HG02938 (cell line): ENCODE measurements around the gene GAREM2.

Experiments
- ATAC-seq: cut with Tn5 transposase; IDR thresholded peaks from one replicate; pipeline ENCODE4 v1.9.1; 2021; ENCODE audit warnings: mild to moderate bottlenecking, moderate library complexity; ENCODE audit not compliant: unreplicated experiment

Gene GAREM2

GRCh38 chr2:26169226-26169625, 3.7 kb upstream of the GAREM2 start:
- no peak for ATAC-seq

GRCh38 chr2:26169681-26170414, 3.0 kb upstream of the GAREM2 start:
- no peak for ATAC-seq

GRCh38 chr2:26170795-26171194, 2.1 kb upstream of the GAREM2 start:
- no peak for ATAC-seq

- ATAC-seq: no peak
These were observed 558 bp upstream of the GAREM2 start for GRCh38 chr2:26172189-26172870.

GRCh38 chr2:26173776-26174482, 1.0 kb downstream of the GAREM2 start:
- ATAC-seq: no peak

- no peak for ATAC-seq
These were observed 2.0 kb downstream of the GAREM2 start for GRCh38 chr2:26174691-26175465.

- ATAC-seq: no peak
These were observed 2.8 kb downstream of the GAREM2 start for GRCh38 chr2:26175466-26176278.

GRCh38 chr2:26176279-26176615, 3.4 kb downstream of the GAREM2 start:
- no peak for ATAC-seq

GRCh38 chr2:26177122-26177521, 4.2 kb downstream of the GAREM2 start:
- no peak for ATAC-seq

- no peak for ATAC-seq
These were observed 5.4 kb downstream of the GAREM2 start for GRCh38 chr2:26178246-26178645.

GRCh38 chr2:26178746-26179436, 6.0 kb downstream of the GAREM2 start:
- ATAC-seq: no peak

GRCh38 chr2:26179446-26179913, 6.6 kb downstream of the GAREM2 start:
- ATAC-seq: no peak

- ATAC-seq: no peak
These were observed 9.6 kb downstream of the GAREM2 start for GRCh38 chr2:26182441-26182840.

- ATAC-seq: no peak
These were observed 10.2 kb downstream of the GAREM2 start for GRCh38 chr2:26182887-26183630.

GRCh38 chr2:26184121-26184520, 11.2 kb downstream of the GAREM2 start:
- no peak for ATAC-seq

- ATAC-seq: peak; percentile 79
These were observed 11.8 kb downstream of the GAREM2 start for GRCh38 chr2:26184555-26185303.

GRCh38 chr2:26185304-26185928, 12.5 kb downstream of the GAREM2 start:
- no peak for ATAC-seq
